ENCODE measurements around the gene EEF1G.

EEF1G gene

GRCh38 chr11:62602141-62603071 lies 28.7 kb upstream of the EEF1G start:
- H3K4me3 ChIP-seq (ENCODE audit: low read depth, low read length) = peak overlapping the region; percentile 67
- TF ChIP-seq CTCF (conservative IDR thresholded peaks at IDR 0.05; ENCODE audit: low read depth, low read length) = no peak
- peak; percentile 75 for DNase-seq (ENCODE audit: low read depth)

GRCh38 chr11:62601372-62602140 lies 27.9 kb upstream of the EEF1G start, which contains the start of gene MTA2:
MTA2 (minus strand) TSS chr11:62601865; CDS start chr11:62601450, 415 bp downstream.
- TF ChIP-seq CTCF (conservative IDR thresholded peaks at IDR 0.05; ENCODE audit: low read depth, low read length) = no peak
- peak within 1 kb of the TSS; percentile 93 for H3K4me3 ChIP-seq (ENCODE audit: low read depth, low read length)
- peak; percentile 99 for DNase-seq (ENCODE audit: low read depth)

GRCh38 chr11:62601122-62601371 lies 27.4 kb upstream of the EEF1G start:
- TF ChIP-seq CTCF (conservative IDR thresholded peaks at IDR 0.05; ENCODE audit: low read depth, low read length) = no peak
- peak overlapping the region; percentile 93 for H3K4me3 ChIP-seq (ENCODE audit: low read depth, low read length)
- DNase-seq (ENCODE audit: low read depth) = peak; percentile 28

GRCh38 chr11:62600367-62601121 lies 26.9 kb upstream of the EEF1G start:
- DNase-seq (ENCODE audit: low read depth) = no peak
- peak overlapping the region; percentile 93 for H3K4me3 ChIP-seq (ENCODE audit: low read depth, low read length)

GRCh38 chr11:62599901-62600300 lies 26.2 kb upstream of the EEF1G start:
- DNase-seq (ENCODE audit: low read depth) = no peak
- H3K4me3 ChIP-seq (ENCODE audit: low read depth, low read length) = peak overlapping the region; percentile 93
- TF ChIP-seq CTCF (conservative IDR thresholded peaks at IDR 0.05; ENCODE audit: low read depth, low read length) = no peak

More at GRCh38 chr11:62600367-62601121, 26.9 kb upstream of the EEF1G start:
- TF ChIP-seq CTCF (conservative IDR thresholded peaks at IDR 0.05; ENCODE audit: low read depth, low read length) = no peak

GRCh38 chr11:62599069-62599696 lies 25.5 kb upstream of the EEF1G start:
- peak; percentile 100 for DNase-seq (ENCODE audit: low read depth)
- peak overlapping the region; percentile 93 for H3K4me3 ChIP-seq (ENCODE audit: low read depth, low read length)
- no peak for TF ChIP-seq CTCF (conservative IDR thresholded peaks at IDR 0.05; ENCODE audit: low read depth, low read length)

Data from choroid plexus epithelial cell (primary cell).